HT1080 (cell line): ENCODE results near the gene KCNAB1. TPM values are rescaled to one million over a fixed set of nuclear protein-coding genes. Genes with fewer than 3 reads are reported as not detected.
A peak's percentile ranks its signal among the peaks of the same experiment; 100 is the strongest.
"Not testable (repeated sequence)": the region's sequence is repeated elsewhere in the genome, so short reads cannot be mapped to it uniquely, and the experiment has no call there.

Experiments used
- DNase-seq: peaks from one replicate; pipeline ENCODE4 v3.0.0-alpha.2; 2015; ENCODE audit warnings: low read depth
- total RNA-seq: library from RNA; depleted of rRNA; stranded (reverse); fragments of >200 nt; shearing (Covaris generic); gene quantifications from 2 replicates; pipeline ENCODE4 v1.2.3, GENCODE V29; 2014

Gene KCNAB1
- total RNA-seq, 1 experiment from 2014 or later, result 1.9 TPM

GRCh38 chr3:156217674-156218352, 97.4 kb downstream of the KCNAB1 start:
- DNase-seq, result peak; percentile 69

DNA sequence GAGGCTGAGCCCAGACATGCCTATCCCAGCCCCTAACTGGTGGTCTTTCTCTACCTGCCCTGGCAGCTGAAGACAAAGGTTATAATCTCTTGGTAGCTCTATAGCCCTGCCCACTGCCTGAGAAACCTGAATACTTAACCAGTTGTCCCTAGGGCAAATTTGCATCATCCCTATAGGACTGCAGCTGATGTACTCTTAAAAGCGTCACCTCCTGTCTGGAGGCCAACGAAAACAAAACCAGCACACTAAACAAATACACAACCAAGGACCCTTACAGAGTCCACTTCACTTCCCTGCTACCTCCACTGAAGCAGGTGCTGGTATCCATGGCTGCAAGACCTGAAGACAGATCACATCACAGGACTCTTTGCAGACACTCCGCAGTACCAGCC, 98.0 kb downstream of the KCNAB1 start:
- peak; percentile 62 for DNase-seq

DNA sequence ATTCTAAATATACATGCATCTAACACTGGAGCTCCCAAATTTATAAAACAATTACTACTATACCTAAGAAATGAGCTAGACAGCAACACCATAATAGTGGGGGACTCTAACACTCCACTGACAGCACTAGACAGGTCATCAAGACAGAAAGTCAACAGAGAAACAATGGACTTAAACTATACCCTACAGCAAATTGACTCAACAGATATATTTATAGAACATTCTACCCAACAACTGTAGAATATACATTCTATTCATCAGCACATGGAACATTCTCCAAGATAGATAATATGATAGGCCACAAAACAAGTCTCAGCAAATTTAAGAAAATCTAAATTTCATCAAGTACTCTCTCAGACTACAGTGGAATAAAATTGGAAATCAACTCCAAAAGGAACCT, 102.0 kb downstream of the KCNAB1 start:
- not testable (repeated sequence) for DNase-seq

- not testable (repeated sequence) for DNase-seq
Observed at GRCh38 chr3:156224046-156224445, 103.7 kb downstream of the KCNAB1 start.

GRCh38 chr3:156226676-156227420, 106.5 kb downstream of the KCNAB1 start:
- no peak for DNase-seq

DNA sequence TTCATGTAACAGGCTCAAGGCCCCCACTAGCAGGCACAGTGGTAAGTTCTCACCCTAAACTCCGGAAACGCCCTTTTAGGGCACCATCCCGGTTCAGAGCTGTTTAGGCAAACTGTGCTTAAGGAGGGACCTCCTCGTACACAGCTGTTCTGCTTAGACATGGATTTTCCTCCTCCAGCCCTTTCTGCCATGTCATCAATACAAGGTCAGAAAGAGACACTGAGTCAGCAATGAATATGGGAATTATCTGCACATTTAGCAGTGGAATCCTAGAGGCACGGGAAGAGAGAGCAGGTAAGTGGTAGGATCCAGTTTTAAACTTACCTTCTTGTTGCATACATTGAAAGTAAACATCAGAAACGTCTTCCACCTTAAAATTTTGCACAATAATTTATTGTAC, 107.3 kb downstream of the KCNAB1 start:
- DNase-seq, result no peak

GRCh38 chr3:156230278-156230900, 110.0 kb downstream of the KCNAB1 start:
- DNase-seq, result no peak

- DNase-seq, result not testable (repeated sequence)
Observed at GRCh38 chr3:156231221-156231620, 110.8 kb downstream of the KCNAB1 start.

DNA sequence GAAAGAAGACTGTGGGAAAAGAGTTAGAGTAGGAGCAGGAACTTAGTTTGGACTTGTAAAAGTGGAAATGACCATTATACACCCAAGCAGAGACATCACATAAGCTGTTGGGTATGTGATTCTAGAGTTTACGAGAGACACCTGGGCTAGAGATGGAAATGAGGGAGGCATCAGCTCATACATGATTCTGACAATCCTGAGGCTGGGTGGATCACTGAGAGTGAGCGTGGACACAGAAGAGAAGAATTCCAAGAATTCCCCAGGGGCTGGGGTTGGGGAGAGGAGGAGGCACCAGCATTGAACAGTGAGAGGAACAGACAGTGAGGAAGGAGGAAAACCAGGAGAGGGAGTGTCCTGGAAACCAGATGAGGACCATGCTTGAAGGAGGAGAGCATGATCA, 113.5 kb downstream of the KCNAB1 start:
- DNase-seq, result peak; percentile 35

DNA sequence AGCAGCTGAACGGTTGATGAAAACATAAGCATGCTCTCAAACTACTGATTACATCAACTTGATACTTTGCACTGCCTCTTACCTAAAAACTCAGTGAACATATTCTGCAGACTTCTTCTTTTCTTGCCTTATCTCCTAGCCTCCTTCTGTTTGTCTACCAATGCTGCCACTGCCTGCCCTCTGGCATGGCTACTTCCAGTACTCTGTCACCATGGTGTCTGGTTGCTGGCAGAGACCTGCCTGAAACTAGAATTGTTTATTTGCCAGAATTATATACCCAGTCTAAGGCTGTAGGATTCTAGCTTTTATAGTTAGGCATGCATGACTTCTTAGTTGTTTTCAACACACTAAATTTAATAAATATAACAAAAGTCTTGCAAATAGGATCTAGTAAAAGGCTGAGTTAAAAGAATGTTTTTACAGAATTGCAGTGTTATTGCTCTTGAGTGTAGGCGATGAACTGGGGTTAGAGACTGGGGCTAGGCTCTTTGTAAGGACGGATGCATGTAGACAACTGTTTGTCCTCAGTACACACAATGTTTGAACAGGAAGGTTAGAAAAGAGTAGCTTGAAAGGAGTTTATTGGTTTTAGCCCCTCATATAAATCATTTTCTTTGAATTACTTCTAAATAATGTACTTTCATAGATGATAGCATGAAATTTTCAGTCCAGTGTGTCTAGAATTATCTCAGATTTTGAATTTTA, 116.3 kb downstream of the KCNAB1 start:
- DNase-seq, result no peak

- no peak for DNase-seq
Observed at GRCh38 chr3:156240642-156241041, 120.3 kb downstream of the KCNAB1 start.

GRCh38 chr3:156246961-156247725, 126.8 kb downstream of the KCNAB1 start:
- peak; percentile 29 for DNase-seq

GRCh38 chr3:156250550-156250949, 130.2 kb downstream of the KCNAB1 start:
- no peak for DNase-seq

- no peak for DNase-seq
Observed at GRCh38 chr3:156251424-156251823, 131.0 kb downstream of the KCNAB1 start.

DNA sequence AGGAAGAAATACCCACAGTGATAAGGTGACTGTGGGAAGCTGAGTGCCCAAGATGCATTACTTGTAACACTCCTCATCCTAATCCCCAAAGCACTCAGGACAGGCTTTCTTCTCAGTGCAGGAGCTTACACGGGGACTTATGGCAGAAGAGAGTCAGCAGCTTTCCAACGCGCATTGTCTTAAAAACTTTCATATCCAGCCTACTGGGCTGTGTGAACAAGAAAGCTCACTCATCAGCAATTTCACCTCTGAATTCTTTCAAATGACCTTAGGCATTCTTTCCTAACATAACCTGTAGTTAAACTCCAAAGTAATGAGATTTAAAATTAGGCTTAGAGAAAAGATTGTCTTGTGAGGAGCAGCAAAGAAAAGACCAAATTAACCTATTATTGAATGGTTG, 132.3 kb downstream of the KCNAB1 start:
- no peak for DNase-seq

- DNase-seq, result no peak
Observed at GRCh38 chr3:156253150-156253549, 132.8 kb downstream of the KCNAB1 start.

DNA sequence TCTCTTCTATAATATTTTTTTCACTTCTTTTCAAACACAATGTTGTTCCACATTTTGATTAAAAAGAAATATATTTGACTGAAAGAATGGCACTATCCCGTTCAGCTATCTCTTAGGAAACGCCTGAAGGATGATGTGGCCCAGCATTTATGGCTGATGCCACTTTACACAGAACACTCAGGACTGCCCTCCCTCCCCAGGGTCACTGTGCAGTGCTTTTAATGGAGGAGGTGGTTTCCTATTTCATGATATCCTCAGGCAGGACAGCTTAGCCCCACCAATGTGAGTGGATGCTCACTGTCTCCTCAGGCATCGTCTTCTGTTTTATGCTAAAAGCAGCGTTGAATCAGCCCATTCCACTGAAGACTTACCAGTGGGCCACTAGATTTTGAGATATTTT, 135.9 kb downstream of the KCNAB1 start:
- no peak for DNase-seq

- DNase-seq, result no peak
Observed at GRCh38 chr3:156256945-156257344, 136.6 kb downstream of the KCNAB1 start.

GRCh38 chr3:156258301-156258700, 137.9 kb downstream of the KCNAB1 start:
- no peak for DNase-seq

- DNase-seq, result no peak
Observed at GRCh38 chr3:156259896-156260295, 139.5 kb downstream of the KCNAB1 start.

GRCh38 chr3:156260331-156260730, 140.0 kb downstream of the KCNAB1 start:
- no peak for DNase-seq
